Nephron (organoid): ENCODE data around the gene C3orf70.

Experiments
- H3K27ac Mint-ChIP-seq, 3 experiments: 2 replicates each; pipeline ENCODE4 v1.8.0; 2020; ENCODE audit warnings: mixed read lengths in 3 of 3, mild to moderate bottlenecking in 2 of 3, moderate library complexity in 1 of 3
- H3K27me3 Mint-ChIP-seq: 2 replicates; pipeline ENCODE4 v1.8.0; 2021; ENCODE audit warnings: low read depth, mild to moderate bottlenecking, moderate library complexity, mixed read lengths
- H3K36me3 Mint-ChIP-seq: 2 replicates; pipeline ENCODE4 v1.8.0; 2020; ENCODE audit warnings: low read depth, mixed read lengths
- H3K4me1 Mint-ChIP-seq: 2 replicates; pipeline ENCODE4 v1.8.0; 2020; ENCODE audit warnings: mixed read lengths
- H3K4me3 Mint-ChIP-seq, 3 experiments: 2 replicates each; pipeline ENCODE4 v1.8.0; 2020; ENCODE audit warnings: mild to moderate bottlenecking in 3 of 3, mixed read lengths in 3 of 3, moderate library complexity in 2 of 3
- H3K9me3 Mint-ChIP-seq: 2 replicates; pipeline ENCODE4 v1.8.0; 2020; ENCODE audit warnings: mixed read lengths
- CTCF ChIP-seq, 3 experiments: fragments of 200-600 bp; sonication (generic); IDR thresholded peaks; one replicate each; pipeline ENCODE4 v1.5.0; 2021; ENCODE audit warnings: antibody characterized with exemption in 3 of 3; ENCODE audit not compliant: unreplicated experiment in 3 of 3

C3orf70 gene

DNA sequence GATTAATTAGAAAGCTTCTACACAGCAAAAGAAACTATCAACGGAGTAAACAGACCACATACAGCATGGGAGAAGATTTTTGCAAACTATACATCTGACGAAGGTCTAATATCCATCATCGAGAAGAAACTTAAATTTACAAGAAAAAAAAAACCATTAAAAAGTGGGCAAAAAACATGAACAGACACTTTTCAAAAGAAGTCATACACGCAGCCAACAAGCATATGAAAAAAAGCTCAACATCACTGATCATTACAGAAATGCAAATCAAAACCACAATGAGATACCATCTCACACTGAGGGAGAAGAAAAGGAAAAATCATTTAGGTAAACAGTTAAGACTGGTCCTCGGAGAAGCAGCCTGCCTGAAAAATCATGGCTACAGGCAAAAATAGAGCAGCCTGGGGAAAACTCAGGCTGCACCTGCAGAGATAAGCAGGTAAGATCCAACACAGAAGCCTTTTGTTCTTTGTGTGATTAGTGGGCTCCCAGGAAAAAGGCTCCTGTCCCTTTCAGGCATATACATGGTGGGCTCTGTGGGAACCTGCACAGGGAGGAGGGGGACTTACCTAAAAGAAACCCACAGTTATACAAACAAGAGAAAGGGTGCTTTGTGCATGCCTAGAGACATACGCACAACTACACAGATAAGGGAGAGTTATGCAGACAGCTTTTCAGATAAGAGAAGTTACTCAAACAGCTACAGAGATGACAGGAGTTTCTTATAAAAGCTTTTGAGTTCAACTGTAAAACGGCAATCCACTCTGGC lies 49.3 kb downstream of the C3orf70 start:
- peaks cover 64% of the 10 kb centered on the region for H3K9me3 Mint-ChIP-seq
- peaks cover 11% of the 10 kb centered on the region for H3K4me1 Mint-ChIP-seq
- no peak for TF ChIP-seq CTCF (IDR thresholded peaks at IDR 0.05; ENCODE audit: unreplicated experiment in 3 of 3)
- H3K27ac Mint-ChIP-seq = no peak overlapping the region
- H3K4me3 Mint-ChIP-seq = no peak overlapping the region
- H3K36me3 Mint-ChIP-seq = peaks cover 27% of the 10 kb centered on the region
- H3K27me3 Mint-ChIP-seq = no peaks in the 10 kb centered on the region

DNA sequence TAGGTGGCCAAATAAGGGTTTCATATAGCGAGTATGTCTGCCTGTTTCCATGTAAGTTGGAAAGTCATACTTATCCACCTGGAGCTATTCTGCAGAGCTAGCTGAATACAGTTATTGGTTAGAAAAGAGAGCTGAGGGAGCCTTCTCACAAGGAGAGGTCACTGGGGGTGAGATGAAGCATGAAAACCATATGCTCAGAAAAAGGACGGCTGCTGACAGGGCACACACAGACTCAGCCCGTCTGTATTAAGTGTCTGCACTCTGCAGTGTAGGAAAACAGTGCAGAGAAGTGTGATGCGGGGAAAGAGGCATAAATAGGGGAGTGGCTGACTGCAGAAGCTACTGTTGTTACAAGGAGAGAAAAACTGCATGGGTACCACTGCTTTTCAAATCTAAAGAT lies 58.2 kb downstream of the C3orf70 start:
- Mint-ChIP-seq H3K36me3 (no peaks in the 10 kb centered on the region), H3K27me3 (no peaks in the 10 kb centered on the region), H3K4me3 (no peak overlapping the region), H3K27ac (no peak overlapping the region), H3K4me1 (peaks cover 5% of the 10 kb centered on the region), H3K9me3 (peaks cover 9% of the 10 kb centered on the region)
- no peak for TF ChIP-seq CTCF (IDR thresholded peaks at IDR 0.05; ENCODE audit: unreplicated experiment in 3 of 3)

- Mint-ChIP-seq H3K27me3 (no peaks in the 10 kb centered on the region), H3K4me1 (peaks cover 5% of the 10 kb centered on the region), H3K4me3 (no peak overlapping the region), H3K9me3 (no peaks in the 10 kb centered on the region), H3K27ac (no peak overlapping the region), H3K36me3 (no peaks in the 10 kb centered on the region)
- no peak for TF ChIP-seq CTCF (IDR thresholded peaks at IDR 0.05; ENCODE audit: unreplicated experiment in 3 of 3)
Observed at GRCh38 chr3:185093116-185093515, 59.7 kb downstream of the C3orf70 start.

GRCh38 chr3:185090811-185091210 lies 62.0 kb downstream of the C3orf70 start:
- TF ChIP-seq CTCF (IDR thresholded peaks at IDR 0.05; ENCODE audit: unreplicated experiment in 3 of 3) = no peak
- Mint-ChIP-seq H3K27me3 (no peaks in the 10 kb centered on the region), H3K9me3 (no peaks in the 10 kb centered on the region), H3K27ac (no peak overlapping the region), H3K4me3 (no peak overlapping the region), H3K36me3 (no peaks in the 10 kb centered on the region), H3K4me1 (peaks cover 5% of the 10 kb centered on the region)

- Mint-ChIP-seq H3K27ac (no peak overlapping the region), H3K9me3 (no peaks in the 10 kb centered on the region), H3K4me1 (peaks cover 4% of the 10 kb centered on the region), H3K4me3 (no peak overlapping the region), H3K36me3 (no peaks in the 10 kb centered on the region), H3K27me3 (peaks cover 5% of the 10 kb centered on the region)
- no peak for TF ChIP-seq CTCF (IDR thresholded peaks at IDR 0.05; ENCODE audit: unreplicated experiment in 3 of 3)
Observed at GRCh38 chr3:185089751-185090150, 63.1 kb downstream of the C3orf70 start.

- no peak overlapping the region for H3K4me3 Mint-ChIP-seq
- no peak for TF ChIP-seq CTCF (IDR thresholded peaks at IDR 0.05; ENCODE audit: unreplicated experiment in 3 of 3)
- H3K4me1 Mint-ChIP-seq = no peaks in the 10 kb centered on the region
- H3K36me3 Mint-ChIP-seq = no peaks in the 10 kb centered on the region
- no peaks in the 10 kb centered on the region for H3K9me3 Mint-ChIP-seq
- H3K27ac Mint-ChIP-seq = no peak overlapping the region
- peaks cover 5% of the 10 kb centered on the region for H3K27me3 Mint-ChIP-seq
Observed at GRCh38 chr3:185089343-185089742, 63.5 kb downstream of the C3orf70 start.
